Measurements from ENCODE around the gene UBD.

Gene UBD

DNA sequence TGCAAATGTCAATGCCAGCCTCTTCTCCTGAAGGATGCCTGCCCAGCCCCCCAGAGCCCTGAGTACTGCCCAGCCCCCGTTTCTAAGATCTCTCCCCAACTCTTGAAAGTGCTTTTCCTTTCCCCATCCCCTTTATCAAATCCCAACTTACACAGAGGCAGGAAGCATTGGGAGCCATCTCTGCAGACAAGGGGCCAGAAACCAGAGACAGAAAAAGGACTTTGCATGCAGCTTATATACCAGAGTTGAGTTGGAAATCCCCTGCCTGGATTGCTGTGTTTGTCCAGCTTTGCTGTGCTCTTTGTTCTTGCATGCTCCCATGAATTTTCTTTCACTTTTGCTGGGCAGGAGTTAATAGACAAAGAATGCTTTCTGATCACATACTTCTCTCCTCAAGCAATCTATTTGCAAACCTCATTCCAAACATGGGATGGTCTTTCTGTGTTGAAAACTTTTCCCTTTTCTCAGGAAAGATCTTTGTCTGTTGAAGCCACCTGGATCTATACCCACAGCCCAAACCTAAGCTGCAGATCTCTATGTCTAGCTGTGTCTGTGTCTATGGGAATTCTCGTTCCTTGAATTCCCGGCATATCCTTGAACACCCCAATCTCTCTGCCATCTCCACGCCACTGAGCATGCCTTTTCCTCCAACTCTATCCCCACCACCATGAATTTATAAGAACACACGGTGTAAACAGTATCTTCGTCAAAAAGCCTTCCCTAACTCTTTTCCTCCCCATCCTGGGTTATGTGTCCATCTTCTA is at the start of gene UBD:
TSS of gene UBD (minus strand) at position 209 of the 764 bp plus-strand sequence. CDS start at position 178, 31 bp downstream.
- no peak within 1 kb of the TSS for H3K4me3 ChIP-seq (ENCODE audit: low read depth, low read length)
- DNase-seq (ENCODE audit: low read depth) = no peak

DNA sequence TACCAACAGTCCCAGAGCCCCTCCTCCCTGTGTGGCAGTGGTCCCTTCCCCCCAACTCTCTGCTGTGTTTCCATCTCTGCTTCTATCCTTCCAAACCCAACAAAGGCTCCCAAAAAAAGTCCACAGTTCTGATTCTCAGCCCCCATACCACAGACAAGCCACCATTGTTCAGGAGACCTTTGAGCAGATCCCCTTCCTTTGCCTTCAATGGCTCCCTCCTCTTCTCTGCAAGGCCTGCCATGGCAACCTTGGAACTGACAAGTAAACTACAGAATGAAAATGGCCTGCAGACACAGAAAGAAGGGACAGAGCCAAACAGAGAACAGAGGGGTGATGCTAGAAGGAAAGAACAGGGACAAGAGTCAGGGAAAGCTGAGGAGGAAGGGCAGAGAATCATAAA is 48.6 kb upstream of the UBD start:
- H3K4me3 ChIP-seq (ENCODE audit: low read depth, low read length) = no peak overlapping the region
- DNase-seq (ENCODE audit: low read depth) = no peak

DNA sequence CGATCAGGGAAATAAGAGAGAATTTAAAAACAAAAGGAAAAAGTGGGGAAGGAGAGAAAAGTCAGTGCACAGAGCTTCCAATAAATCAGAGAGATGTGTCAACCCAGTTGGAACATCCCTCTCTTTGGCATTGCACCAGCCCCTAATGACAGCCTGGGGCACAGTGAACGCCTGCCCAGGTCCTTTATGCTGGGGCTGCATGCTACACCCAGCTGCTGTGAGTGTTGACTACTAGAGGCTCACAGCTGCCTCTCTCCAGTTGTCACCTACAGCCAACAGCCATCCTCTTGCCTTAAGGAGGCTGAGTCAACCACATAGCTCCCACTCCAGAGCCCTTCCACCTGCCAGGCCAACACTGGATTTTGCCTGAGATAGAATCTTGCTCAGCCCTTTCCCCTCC is 44.4 kb upstream of the UBD start:
- no peak for DNase-seq (ENCODE audit: low read depth)
- no peak overlapping the region for H3K4me3 ChIP-seq (ENCODE audit: low read depth, low read length)

DNA sequence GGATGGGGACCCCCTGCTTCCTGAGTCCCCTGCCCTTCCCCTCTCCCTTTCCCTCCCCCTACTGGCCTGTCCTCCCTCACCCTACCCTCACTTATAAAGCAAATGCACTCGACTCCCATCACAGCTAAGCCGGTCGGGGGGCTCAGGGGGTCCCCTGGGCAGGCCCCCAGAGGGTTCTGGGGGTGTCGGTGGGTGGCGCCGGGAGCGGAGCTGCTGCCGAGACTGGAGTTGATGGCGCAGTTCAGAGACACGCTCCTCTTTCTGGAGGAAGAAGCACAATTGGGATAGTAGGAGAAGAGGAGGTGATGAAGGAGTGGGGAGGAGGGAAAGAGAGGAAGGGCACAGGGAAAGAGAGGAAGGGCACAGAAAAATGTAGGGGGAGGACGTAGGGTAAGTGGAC is 43.9 kb upstream of the UBD start:
- H3K4me3 ChIP-seq (ENCODE audit: low read depth, low read length) = no peak overlapping the region
- DNase-seq (ENCODE audit: low read depth) = no peak

DNA sequence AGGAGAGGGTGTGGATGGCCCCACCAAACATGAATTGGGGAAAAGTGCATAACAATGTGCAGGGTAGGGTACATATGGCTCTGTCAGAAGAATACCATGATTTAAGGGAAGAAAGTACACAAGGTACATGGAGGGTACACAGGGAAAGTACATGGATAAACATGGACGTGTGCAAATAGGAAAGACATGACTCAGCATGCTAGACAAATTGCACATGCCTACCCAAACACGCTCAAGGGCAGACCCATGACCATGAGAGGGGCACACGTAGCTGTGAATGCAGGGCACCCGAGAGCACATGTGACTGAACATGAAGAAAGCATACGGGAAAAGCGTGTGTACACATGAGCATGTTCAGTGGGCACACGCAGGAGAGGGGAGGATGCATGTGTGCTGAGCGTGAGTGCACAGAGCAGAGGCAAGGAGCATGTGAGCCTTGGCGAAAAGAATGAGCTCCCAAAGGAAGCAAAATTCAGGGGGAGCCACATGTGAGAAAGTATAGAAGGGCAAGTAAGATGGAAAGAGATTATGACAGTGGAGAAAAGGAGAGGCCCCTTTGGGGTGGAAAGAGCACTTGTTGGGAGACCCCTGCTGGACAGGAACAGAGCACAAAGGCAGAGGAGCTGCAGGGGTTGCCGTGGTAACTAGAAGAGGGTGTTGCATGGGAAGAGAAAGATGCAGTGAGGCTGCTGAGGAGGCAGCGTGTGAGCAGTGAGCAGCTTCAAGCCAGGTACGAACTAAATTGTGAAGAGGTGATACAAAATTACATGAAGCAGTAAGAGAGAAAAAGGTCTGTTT is 43.2 kb upstream of the UBD start:
- DNase-seq (ENCODE audit: low read depth) = no peak
- H3K4me3 ChIP-seq (ENCODE audit: low read depth, low read length) = no peak overlapping the region

DNA sequence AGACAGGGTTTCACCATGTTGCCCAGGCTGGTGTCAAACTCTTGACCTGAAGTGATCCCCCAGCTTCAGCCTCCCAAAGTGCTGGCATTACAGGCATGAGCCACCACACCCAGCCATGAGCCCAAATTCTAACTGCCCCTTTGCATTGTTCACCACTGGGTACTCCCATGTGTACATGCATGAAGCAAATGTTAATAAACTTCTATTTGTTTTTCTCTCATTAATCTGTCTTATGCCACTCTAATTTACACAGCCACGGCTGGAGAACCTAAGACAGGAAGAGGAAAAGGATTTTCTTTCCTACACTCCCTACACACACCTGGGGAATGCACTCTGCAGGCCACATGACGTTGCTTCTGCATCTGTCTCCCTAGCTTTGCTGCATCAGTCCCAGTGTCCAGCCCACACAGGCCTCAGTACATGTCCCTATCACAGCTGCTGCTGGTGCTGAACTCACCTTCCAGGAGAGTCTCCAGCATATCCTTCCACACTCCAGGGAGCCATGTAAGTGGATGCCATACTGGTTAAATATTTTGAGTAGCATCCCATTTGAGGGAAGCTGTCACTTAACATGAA is 38.7 kb upstream of the UBD start:
- no peak overlapping the region for H3K4me3 ChIP-seq (ENCODE audit: low read depth, low read length)
- DNase-seq (ENCODE audit: low read depth) = no peak

DNA sequence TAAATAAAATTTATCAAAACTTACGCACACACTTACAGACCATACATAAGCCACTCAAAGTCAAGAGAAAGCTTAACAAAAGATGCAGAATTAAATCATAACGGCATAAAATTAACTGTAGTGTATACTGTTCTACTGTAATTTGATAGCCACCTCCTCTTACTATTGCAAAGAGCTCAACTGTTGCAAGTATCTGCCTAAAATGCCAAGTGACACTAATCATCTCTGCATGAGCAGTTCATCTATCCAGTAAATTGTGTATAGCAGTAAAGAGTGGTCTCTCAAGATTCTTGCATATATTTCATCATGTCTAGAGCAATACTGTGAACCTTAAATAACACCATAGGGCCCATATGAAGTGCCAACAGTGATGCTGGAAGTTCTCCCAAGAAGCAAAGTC is 37.7 kb upstream of the UBD start:
- no peak overlapping the region for H3K4me3 ChIP-seq (ENCODE audit: low read depth, low read length)
- DNase-seq (ENCODE audit: low read depth) = no peak

DNA sequence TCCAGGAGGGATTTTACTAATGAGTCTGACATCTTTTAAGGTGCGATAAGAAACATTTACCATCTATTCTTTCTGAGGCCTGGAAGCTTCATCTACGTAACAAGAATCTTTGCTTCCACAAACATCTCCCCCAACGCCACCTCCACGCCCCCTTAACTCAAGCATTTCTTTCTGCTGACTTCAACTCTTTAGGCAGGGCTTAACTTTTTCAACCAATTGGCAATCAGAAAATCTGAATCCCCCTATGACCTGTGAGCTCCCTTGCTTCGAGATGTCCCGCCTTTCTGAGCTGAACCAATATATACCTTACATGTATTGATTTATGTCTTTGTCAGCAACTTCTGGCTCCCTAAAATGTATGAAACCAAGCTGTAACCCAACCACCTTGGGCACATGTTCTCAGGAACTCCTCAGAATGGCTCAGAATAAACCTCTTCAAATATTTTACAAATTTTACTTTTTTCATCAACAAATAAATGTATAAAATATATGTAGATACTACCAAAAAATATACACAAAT is 36.9 kb upstream of the UBD start:
- no peak overlapping the region for H3K4me3 ChIP-seq (ENCODE audit: low read depth, low read length)
- no peak for DNase-seq (ENCODE audit: low read depth)

DNA sequence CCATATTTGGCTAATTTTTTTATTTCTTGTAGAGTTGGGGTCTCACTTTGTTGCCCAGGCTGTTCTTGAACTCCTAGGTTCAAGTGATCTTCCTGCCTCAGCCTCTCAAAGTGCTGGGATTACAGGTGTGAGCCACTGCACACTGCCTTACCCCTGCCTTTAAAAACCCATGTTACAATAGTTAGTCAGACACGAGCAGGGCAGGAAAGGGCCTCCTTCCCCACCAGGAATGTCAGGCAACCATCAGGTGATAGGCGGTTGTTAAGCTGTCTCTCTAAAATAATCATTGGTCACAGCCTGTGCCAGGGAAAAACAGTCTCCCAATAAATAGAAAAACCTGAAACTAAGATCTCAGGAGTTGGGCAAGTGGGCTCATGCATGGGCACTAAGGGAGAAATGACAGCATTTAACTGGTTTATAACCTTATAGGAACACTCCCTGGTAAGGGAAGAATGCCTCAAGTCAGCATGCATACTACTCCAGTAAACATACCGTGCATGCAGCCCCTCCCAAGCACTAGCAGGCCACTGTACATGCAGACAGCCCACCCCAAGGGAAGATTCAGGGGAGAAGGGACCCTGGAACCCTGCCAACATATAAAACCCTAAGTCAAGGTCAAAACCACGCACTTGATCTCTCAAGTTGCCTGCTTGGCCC is 33.8 kb upstream of the UBD start:
- no peak overlapping the region for H3K4me3 ChIP-seq (ENCODE audit: low read depth, low read length)
- DNase-seq (ENCODE audit: low read depth) = no peak

DNA sequence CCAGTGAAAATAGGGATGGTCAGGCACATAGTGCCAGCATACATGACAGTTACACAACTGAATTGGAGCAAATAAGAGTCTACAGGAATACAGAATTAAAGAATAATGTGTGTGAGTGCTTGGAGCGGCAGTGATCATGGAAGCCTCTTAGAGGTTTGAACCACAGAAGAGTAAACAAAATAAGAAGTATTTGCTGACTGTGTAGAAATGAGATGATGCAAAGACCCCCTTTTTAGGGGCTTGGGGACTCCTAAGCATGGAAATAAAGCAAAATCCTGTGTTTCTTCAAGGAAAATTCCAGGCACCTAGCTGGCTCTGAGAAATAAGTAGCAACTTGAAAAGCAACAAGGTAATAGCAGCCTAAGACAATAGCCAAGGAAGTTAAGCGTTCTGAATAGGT is 32.1 kb upstream of the UBD start:
- no peak overlapping the region for H3K4me3 ChIP-seq (ENCODE audit: low read depth, low read length)

DNA sequence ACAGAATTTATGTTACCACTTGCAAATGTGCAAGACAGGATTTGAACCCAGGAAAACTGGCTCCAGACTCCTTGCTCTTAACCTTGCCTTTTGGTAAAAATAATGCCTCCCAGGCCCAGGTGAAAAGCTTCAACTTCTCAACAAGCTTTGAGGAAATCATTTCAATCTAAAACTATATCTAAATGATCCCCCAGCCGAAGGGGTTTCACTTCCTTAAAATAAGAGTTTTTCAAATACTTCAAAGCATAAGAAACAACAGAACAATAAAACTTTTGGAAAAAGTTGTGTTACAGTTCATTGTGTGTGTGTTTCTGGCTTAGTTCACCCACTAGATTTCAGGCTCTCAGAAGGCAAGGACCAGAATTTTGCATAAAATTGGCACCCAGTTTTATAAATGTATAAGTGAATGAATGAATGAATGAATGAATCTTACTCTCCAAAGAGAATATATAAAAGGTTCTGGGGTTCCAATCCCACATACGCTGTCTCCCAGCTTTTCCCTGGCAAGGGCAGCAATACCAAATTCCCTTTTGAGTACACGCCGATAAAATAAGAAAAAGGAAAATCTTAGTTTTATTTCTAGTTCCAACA is 30.8 kb upstream of the UBD start:
- no peak overlapping the region for H3K4me3 ChIP-seq (ENCODE audit: low read depth, low read length)
- DNase-seq (ENCODE audit: low read depth) = no peak

More for the DNA sequence above, 32.1 kb upstream of the UBD start:
- DNase-seq (ENCODE audit: low read depth) = no peak

DNA sequence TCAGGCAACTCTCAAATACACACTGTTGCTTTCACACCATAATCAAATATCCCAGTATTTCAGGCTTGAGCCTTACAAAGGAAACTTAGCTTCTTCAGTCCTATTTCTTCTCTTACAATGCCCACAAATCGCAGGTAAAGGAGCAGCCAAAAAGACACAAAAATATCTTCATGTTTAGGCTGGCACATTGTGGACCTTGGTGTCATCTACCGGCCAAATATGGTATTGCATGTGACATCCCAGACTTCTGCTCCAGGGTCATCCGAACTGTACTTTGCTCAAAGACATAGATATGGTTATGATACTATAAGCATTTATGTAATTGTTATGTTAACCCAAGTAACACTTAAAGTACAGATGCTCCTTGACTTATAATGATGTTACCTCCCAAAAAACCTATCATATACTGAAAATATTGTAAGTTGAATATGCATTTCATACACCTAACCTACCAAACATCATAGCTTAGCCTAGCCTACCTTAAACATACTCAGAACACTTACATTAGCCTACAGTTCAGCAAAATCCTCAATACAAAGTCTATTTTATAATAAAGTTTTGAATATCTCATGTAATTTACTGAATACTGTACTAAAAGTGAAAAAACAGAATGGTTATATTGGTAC is 30.0 kb upstream of the UBD start:
- DNase-seq (ENCODE audit: low read depth) = no peak
- no peak overlapping the region for H3K4me3 ChIP-seq (ENCODE audit: low read depth, low read length)

DNA sequence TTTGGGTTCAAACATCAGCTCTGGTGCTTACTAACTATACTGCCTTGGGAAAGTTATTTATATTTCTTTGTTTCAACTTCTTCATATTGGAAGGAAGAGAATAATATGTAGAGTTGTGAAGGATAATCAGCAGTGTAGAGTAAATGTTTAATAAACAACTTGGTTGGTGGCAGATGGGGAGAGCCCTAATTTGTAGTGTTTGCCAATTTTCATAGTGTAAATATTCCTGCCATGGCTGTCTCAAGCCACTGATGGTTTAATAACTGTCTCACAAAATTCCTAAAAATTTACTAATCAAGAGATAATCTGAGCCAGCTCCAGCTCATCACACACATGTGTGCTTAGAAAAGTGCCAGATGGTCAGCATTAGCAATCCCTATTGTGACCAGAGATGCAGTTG is 25.3 kb upstream of the UBD start, which contains the start of gene OR2H2:
TSS of gene OR2H2 (plus strand) at position 301 of the 400 bp plus-strand sequence. CDS start 2,824 bp downstream, outside the sequence.
- no peak for DNase-seq (ENCODE audit: low read depth)

DNA sequence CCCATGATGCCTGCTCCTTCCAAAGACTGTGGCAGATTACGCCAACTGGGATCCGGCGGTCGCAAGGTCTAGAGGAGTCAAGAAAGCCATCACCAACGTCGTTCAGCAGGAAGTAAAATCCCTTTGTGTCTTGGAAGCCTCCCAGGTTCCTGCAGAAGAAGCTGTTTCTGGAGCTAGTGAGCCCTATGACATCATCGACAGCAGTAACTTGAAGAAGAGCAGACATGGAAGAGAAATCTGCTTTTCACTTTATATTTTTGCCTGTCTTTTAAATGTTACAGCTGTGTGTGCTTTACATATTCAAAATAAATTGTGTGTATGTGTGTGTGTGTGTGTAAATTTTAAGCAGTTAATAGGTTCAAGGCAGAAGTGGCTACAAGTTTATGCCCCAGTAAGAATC is 18.0 kb upstream of the UBD start:
- DNase-seq (ENCODE audit: low read depth) = no peak
- no peak overlapping the region for H3K4me3 ChIP-seq (ENCODE audit: low read depth, low read length)

More for the DNA sequence above, 25.3 kb upstream of the UBD start, which contains the start of gene OR2H2:
- no peak within 1 kb of the TSS for H3K4me3 ChIP-seq (ENCODE audit: low read depth, low read length)

DNA sequence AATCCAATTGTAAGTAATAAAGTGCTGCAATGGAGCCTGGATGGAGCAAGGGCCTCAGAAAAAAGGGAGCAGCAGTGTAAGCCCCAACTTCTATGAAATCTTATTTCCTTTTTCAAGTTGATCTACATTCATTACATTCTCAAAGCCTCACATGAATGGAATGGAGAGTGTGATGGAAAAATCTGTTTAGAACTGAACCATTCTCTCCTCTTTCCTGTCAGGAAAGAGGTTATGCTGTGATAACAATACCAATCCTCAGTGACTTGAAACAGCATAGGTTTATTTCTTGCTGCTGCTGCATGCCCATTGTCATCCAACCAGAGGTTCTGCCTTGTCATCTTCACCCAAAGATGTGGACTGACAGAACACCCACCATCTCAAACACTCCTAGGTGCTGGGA is 16.5 kb upstream of the UBD start:
- DNase-seq (ENCODE audit: low read depth) = no peak

DNA sequence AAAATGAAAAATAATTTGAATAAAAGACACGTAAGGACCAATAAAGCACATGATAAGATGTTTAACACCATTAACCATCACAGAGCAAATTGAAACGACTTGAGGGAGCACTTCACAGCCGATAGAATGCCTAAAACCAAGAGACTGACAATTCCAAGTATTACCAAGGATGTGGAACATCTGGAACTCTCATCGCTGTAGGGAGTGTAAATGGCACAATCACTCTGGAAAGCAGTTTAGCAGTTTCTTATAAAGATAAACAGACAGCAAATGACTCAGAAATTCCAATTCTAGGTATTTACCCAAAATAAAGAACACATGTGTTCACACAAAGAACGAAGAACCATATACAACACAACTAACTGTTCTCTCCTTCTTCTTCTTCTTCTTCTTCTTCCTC is 8.5 kb upstream of the UBD start:
- no peak for DNase-seq (ENCODE audit: low read depth)
- H3K4me3 ChIP-seq (ENCODE audit: low read depth, low read length) = no peak overlapping the region

More for the DNA sequence above, 16.5 kb upstream of the UBD start:
- H3K4me3 ChIP-seq (ENCODE audit: low read depth, low read length) = no peak overlapping the region

DNA sequence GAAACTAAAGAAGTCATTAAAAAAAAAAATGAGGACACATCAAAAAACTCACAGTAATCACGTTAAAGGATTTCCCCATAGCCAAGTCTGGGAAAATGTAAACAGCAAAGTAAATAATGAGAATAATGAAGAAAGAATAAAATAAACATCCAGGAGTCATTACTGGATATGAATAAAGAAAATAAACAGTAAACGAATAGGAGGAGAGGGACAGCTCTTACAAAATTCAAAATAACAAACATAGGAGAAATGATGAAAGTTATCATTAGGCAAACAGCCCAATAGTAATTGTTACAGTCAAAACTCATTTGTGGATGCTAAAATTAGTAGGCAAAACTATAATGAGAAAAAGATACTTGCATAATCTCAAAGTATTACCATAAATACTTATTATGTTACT is 8.0 kb upstream of the UBD start:
- H3K4me3 ChIP-seq (ENCODE audit: low read depth, low read length) = no peak overlapping the region
- no peak for DNase-seq (ENCODE audit: low read depth)

DNA sequence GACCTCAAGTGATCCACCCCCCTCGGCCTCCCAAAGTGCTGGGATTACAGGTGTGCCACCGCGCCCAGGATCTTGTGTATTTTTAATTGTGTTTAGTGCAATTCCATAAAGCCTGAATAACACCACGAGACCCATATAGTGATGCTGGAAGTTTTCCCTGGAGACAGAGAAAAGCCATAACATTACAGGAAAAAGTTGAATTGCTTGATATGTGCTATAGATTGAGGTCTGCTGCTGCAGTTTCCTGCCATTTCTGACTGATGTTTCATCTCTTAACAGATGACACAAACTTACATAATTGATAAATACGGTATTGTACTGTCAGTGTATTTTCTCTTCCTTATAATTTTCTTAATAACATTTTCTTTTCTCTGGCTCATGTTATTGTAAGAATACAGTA is 7.3 kb upstream of the UBD start:
- no peak overlapping the region for H3K4me3 ChIP-seq (ENCODE audit: low read depth, low read length)

DNA sequence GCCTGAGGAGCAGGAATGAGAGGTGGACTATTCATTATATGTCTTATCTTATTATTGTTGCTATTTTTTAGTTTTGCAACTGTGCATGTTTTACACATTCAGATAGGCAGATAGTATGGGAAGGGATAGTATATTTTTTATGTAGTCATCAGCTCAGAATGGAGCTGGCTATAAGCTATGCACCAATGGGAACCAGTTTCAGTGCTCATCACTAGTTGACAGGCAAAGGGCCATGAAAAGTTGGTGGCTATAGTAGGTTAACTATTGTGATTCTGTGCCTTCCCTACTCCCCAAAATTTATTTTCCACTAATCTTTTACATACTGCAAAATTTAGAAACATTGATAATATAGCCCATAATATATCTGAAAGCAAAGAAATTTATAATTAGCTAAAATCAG is 5.3 kb upstream of the UBD start:
- no peak for DNase-seq (ENCODE audit: low read depth)
- no peak overlapping the region for H3K4me3 ChIP-seq (ENCODE audit: low read depth, low read length)

More for the DNA sequence above, 7.3 kb upstream of the UBD start:
- DNase-seq (ENCODE audit: low read depth) = no peak
